AG20443 (cell line): ENCODE results near the gene SHTN1.

Source experiments
- DNase-seq: peaks from one replicate; pipeline ENCODE4 v3.0.0; 2012; ENCODE audit warnings: low spot score, mixed read lengths

The SHTN1 gene

GRCh38 chr10:116984202-116984990 is 20.6 kb downstream of the SHTN1 start:
- no peak for DNase-seq

- DNase-seq: no peak
Measured at GRCh38 chr10:116980041-116980440, 24.9 kb downstream of the SHTN1 start.

DNA sequence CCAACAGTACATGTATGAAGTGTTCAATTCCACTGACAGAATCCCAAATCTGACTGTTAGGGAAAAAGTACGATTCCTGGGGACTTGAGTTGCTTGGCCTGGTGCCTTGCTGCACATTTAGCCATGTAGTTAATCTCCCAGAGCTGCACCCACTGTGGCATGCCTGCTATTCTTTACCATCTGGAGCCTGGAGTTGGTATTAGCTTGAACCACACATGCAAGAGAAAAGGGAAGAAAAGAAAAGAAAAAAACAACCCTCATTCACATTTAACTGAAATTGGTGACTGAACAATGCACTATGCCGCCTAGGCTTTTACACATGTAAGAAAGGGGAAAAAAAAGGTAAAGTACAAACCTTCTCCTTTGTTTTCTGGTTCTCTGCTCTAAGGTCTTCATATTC is 26.1 kb downstream of the SHTN1 start:
- no peak for DNase-seq

- peak; percentile 28 for DNase-seq
Measured at GRCh38 chr10:116974456-116975005, 30.5 kb downstream of the SHTN1 start.

DNA sequence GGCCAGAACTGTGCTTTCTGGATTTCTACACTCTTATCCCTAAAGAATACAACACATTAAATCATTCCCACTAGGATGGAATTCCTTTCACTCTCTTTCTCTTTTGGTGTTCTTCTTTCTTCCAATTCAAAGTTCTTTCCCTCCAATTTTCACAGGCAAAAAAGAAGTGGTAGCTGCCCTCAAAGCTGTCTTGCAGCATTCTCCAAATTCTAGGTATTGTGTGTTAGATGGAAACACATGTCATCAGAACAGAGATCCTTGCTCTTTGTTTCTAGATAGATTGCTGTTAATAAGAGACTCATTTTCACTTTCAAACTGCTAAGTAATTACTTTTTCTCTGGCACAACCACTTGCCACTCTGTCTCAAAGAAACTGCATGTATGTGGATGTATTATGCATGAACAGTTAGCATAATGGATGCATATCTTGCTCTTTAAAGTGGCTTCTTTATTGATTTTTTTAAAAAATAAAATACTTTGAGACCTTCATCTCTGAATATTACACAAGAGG is 31.0 kb downstream of the SHTN1 start:
- DNase-seq: no peak

- no peak for DNase-seq
Measured at GRCh38 chr10:116973371-116973905, 31.5 kb downstream of the SHTN1 start.

DNA sequence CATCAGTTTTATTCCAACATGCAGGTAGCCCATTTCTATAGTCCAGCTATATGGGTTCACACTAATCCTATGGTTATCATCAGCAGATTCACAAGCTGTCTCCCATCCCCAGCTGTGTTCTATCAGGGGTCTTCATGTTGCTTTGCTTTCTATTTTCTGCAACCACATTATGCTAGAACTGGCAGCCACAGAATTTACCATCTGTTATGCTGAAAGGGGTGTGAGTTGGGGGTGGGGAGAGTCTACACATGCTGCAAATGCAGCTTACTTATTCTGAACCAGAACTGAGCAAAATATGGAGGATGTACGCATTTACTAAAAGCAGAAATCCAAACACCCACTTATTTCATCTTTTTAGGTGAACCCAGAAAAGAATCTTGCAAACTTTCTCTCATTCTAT is 32.9 kb downstream of the SHTN1 start:
- DNase-seq: no peak

DNA sequence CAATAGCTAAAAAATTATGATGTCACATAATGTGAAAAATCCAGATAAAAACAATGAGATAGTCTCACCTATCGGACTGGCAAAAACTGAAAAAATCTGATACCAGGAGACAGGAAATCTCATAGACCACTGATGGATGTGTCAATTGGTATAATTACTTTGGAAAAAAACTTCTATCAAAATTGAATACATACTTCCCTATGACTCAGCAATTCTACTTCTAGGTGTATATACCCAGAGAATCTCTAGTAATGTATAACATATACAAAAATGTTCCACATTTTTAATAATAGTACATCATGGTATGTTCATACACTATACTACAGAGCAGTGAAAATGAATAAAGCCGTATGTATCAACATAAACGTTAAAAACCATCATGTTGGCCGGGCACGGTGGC is 34.9 kb downstream of the SHTN1 start:
- no peak for DNase-seq

DNA sequence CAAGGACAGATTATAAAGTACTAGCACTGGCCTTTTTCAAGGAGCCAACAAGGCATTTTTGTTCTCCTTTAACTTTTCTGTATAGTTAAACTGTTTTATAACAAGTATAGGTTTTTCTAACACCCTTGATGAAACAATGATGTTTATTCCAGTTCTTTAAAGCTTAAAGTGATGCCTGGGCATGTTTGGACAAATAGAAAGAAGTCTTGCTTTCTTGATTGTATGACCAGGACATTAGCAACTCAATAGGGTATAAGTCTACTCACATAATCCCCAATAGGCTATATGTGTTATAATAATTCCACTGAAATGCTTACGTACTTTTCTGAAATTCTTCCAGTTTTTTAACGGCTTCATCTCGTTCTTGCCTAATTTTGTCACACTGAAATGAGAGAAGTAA is 36.7 kb downstream of the SHTN1 start:
- no peak for DNase-seq

GRCh38 chr10:116961406-116962251 is 43.4 kb downstream of the SHTN1 start:
- DNase-seq: no peak

DNA sequence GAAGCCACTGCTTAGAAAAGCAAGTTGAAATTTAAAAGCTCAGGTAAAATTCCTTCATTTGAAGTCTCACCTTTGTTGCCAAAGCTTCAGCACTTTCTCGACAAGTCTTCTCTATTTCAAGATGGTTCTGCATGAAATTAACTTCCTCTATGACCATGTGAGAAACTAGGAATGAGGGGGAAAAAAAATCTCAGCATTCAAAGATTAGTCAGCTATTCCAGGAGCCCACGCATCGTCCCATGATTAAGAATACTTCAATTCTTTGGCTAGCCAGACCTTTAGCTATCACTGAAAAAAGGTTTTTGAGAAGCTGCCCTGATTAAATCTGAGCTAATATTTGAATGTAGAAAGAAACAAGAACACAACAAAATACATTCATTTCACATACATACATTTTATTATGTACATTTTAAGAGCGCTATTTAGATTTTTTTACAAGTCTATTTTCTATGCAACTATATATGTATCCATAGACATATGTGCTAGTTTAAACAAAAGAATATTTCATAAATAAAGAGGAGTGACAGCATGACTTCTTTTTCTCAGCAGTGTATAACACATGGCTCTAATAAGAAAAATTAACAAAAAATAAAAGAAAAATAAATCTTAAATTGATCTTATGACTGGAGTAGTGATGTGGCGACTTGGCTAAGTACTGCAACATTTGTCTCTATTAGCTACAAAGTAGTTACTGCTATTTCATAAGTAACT is 44.8 kb downstream of the SHTN1 start:
- DNase-seq: peak; percentile 10

GRCh38 chr10:116952729-116953128 is 52.3 kb downstream of the SHTN1 start:
- DNase-seq: no peak

DNA sequence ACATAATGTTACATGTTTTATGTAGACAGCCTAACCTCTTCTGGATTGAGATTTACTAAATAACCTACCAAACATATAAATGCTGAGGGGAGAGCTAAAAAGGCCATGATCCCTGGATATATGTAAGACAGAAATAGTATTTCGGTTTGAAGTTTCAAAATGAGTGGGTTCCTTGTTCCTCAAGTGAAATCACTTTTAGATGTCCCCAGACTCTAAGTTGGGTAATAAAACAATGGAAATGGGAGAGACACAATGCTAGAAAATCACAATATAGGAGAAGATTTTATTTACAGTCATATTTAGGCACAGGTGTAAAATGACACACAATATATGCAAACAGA is 56.5 kb downstream of the SHTN1 start:
- DNase-seq: no peak

- peak; percentile 9 for DNase-seq
Measured at GRCh38 chr10:116947841-116948529, 57.0 kb downstream of the SHTN1 start.

DNA sequence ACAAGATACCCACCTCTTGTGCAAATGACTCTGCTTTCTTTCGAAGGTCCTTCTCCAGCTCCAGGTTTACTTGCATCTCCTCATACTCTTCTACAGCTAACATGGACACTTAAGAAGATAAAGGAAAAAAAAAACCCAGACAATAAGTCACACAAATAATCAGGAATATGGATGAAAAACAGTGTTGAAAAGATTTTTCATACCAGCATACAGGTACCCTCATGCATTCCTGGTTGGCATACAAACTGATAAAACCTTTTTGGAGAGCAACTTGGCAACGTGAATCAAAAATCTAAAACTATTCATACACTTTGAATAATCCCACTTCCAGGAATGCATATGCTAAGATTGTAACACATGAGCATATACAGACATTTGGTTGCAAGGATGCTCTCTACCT is 60.1 kb downstream of the SHTN1 start:
- DNase-seq: no peak

GRCh38 chr10:116931806-116932205 is 73.2 kb downstream of the SHTN1 start:
- DNase-seq: no peak

DNA sequence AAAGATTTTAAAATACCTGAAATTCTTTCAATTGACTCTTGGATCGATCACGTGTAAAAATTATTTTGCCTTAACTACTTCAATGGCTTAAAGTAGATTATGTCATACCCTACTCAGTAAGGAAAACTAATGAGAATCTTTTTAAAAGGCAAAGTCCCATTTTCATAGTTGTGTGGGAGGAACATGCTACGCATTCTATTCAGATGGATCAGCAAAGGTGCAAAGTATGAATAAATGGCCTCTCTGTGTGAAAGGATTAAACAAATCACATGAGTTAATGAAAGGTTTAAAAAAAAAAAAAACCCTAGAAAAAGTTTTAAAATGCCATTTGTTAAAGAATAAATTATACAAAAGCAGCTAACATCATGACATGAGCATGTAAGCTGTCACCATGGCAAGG is 78.6 kb downstream of the SHTN1 start:
- no peak for DNase-seq

GRCh38 chr10:116925056-116925455 is 79.9 kb downstream of the SHTN1 start:
- DNase-seq: no peak

GRCh38 chr10:116919706-116920105 is 85.3 kb downstream of the SHTN1 start:
- DNase-seq: no peak

DNA sequence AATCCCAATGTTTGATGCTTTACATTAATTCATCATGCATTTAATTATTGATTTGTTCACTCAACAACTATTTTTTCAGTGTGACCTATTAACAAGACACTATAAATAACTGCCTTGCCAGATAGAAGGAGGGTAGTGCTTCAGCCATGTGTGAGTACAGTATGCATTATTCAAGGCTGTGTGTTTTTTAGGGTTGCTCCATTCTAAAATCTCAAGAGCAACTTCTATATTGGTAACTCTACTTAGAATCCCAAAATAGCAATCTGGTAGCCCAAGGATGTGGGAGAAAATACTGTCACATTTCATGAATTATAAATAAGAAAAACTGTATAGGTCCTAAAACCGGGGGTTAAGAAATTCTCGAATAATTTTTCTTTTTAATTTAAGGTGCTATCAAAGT is 85.8 kb downstream of the SHTN1 start:
- DNase-seq: no peak

GRCh38 chr10:116918583-116918982 is 86.4 kb downstream of the SHTN1 start:
- DNase-seq: no peak
